Stimulated activated memory B cell treated with anti-CD40 and anti-IgM and Interleukin-4, amounts not matched to agents 10 μg/mL and 1 μg/mL and 100 μg/mL, for 72 hours (primary cell): ENCODE data around the gene GXYLT1.
"Not testable (repeated sequence)": the region's sequence is repeated elsewhere in the genome, so short reads cannot be mapped to it uniquely, and the experiment has no call there.

Experiments used
- ATAC-seq: fragments of 150-1000 bp; cut with Tn5 transposase; 2 replicates; pipeline ENCODE4 v1.10.0; 2021
- H3K27ac Mint-ChIP-seq: one replicate; pipeline ENCODE4 v1.8.0; 2022; ENCODE audit warnings: mild to moderate bottlenecking, mixed read lengths
- H3K27me3 Mint-ChIP-seq: one replicate; pipeline ENCODE4 v1.8.0; 2022; ENCODE audit warnings: mixed read lengths
- H3K36me3 Mint-ChIP-seq: one replicate; pipeline ENCODE4 v1.8.0; 2022; ENCODE audit warnings: mixed read lengths
- H3K4me1 Mint-ChIP-seq: one replicate; pipeline ENCODE4 v1.8.0; 2022; ENCODE audit warnings: mixed read lengths
- H3K4me3 Mint-ChIP-seq: one replicate; pipeline ENCODE4 v1.8.0; 2022; ENCODE audit warnings: mild to moderate bottlenecking, moderate library complexity, mixed read lengths
- H3K9me3 Mint-ChIP-seq: one replicate; pipeline ENCODE4 v1.8.0; 2022; ENCODE audit warnings: mixed read lengths

The GXYLT1 gene, protein sequence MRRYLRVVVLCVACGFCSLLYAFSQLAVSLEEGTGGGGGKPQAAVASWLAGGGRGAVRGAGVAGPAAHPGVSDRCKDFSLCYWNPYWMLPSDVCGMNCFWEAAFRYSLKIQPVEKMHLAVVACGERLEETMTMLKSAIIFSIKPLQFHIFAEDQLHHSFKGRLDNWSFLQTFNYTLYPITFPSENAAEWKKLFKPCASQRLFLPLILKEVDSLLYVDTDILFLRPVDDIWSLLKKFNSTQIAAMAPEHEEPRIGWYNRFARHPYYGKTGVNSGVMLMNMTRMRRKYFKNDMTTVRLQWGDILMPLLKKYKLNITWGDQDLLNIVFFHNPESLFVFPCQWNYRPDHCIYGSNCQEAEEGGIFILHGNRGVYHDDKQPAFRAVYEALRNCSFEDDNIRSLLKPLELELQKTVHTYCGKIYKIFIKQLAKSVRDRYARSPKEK

DNA sequence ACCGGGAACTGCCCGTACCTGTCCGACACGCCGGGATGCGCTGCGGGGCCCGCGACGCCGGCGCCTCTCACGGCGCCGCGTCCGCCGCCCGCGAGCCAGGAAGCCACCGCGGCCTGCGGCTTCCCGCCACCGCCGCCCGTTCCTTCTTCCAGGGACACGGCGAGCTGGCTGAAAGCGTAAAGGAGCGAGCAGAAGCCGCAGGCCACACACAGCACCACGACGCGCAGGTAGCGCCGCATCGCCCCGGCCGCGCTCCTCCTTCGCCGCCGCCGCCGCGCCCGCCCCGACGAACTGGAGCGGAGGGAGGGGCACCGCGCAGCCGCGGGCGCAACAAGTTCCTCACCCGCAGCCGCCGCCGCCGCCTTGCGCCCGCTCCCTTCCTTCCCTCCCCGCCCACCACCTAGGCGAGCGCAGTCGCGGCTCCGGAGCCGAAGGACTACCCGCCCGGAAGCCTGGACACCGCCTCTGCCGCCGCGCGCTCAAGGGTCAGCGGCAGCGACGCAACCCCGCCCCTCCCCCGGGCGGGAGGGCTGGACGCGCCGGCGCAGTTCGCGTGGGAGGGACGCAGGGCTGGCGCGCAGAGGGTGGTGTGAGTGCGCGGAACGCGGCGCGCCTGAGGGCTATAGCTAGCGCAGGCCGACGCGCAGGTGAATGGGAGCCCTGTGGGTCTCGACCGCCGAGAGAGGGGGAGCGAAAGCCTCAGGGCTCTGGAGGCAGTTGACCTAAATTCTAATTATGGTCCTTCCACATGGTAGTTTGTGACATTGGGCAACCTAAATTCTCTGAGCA is at the start of gene GXYLT1:
GXYLT1 (minus strand) TSS at position 467 of the 789 bp plus-strand sequence; CDS start at position 239, 228 bp downstream.
- peak within 1 kb of the TSS; percentile 84 for H3K27ac Mint-ChIP-seq
- no peaks in the 10 kb centered on the region for H3K36me3 Mint-ChIP-seq
- peak; percentile 95 for ATAC-seq
- no peaks in the 10 kb centered on the region for H3K27me3 Mint-ChIP-seq
- H3K9me3 Mint-ChIP-seq: no peaks in the 10 kb centered on the region
- peaks cover 34% of the 10 kb centered on the region for H3K4me1 Mint-ChIP-seq
- H3K4me3 Mint-ChIP-seq: peak within 1 kb of the TSS; percentile 98

DNA sequence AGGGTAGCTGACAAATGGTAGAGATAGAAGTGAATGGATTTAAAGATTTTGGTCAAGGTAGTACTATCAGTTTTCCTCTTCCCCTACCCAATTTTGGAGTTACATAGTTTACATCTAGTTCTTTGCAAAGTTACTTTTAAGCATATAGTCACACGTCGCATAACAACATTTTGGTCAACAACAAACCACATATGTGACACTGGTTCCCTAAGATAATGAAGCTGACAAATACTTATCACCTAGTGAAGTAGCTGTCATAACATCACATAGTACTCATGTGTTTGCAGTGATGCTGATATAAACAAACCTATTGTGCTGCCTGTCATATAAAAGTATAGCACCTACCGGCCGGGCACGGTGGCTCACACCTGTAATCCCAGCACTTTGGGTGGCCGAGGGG is 48.0 kb upstream of the GXYLT1 start:
- H3K4me3 Mint-ChIP-seq: no peak overlapping the region
- H3K4me1 Mint-ChIP-seq: peaks cover 19% of the 10 kb centered on the region
- no peak for ATAC-seq
- H3K9me3 Mint-ChIP-seq: no peaks in the 10 kb centered on the region
- peaks cover 28% of the 10 kb centered on the region for H3K36me3 Mint-ChIP-seq
- no peak overlapping the region for H3K27ac Mint-ChIP-seq
- H3K27me3 Mint-ChIP-seq: no peaks in the 10 kb centered on the region

DNA sequence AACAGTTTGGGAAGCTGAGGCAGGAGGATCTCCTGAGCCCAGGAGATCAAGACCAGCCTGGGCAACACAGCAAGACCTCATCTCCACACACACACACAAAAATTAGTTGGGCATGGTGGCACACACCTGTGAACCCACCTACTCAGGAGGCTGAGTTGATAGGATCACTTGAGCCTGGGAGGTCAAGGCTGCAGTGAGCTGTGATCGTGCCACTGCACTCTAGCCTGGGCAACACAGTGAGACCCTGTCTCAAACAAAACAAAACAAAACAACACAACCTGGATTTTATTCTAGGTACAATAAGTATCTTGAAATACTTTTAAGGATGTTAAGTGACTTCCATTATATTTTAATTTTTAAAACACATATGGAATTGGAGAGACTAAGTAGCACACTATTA is 47.6 kb upstream of the GXYLT1 start:
- no peaks in the 10 kb centered on the region for H3K9me3 Mint-ChIP-seq
- peaks cover 19% of the 10 kb centered on the region for H3K4me1 Mint-ChIP-seq
- H3K27me3 Mint-ChIP-seq: no peaks in the 10 kb centered on the region
- H3K36me3 Mint-ChIP-seq: peaks cover 28% of the 10 kb centered on the region
- H3K4me3 Mint-ChIP-seq: no peak overlapping the region
- ATAC-seq: no peak
- no peak overlapping the region for H3K27ac Mint-ChIP-seq

DNA sequence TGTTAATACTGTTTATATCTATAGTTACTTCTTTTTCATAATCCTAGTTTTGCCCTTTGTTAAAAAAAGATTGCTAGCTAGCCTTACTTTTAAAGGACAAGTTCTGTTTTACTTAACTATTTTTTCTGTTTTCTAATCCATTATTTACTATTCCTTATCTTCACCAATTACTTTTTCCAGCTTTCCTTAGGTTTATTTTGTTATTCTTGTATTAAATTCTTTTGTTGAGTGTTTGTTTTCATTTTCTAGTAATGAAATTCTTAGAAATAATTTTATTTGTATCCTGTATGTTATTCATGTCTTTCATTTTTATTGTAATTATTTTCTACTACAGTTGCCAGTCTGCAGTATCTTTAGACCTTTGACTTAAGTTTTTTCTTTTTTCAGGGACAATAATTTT is 45.7 kb upstream of the GXYLT1 start:
- Mint-ChIP-seq H3K36me3 (peaks cover 14% of the 10 kb centered on the region), H3K4me1 (peaks cover 21% of the 10 kb centered on the region), H3K4me3 (no peak overlapping the region), H3K27ac (no peak overlapping the region), H3K27me3 (no peaks in the 10 kb centered on the region), H3K9me3 (no peaks in the 10 kb centered on the region)
- ATAC-seq: no peak

DNA sequence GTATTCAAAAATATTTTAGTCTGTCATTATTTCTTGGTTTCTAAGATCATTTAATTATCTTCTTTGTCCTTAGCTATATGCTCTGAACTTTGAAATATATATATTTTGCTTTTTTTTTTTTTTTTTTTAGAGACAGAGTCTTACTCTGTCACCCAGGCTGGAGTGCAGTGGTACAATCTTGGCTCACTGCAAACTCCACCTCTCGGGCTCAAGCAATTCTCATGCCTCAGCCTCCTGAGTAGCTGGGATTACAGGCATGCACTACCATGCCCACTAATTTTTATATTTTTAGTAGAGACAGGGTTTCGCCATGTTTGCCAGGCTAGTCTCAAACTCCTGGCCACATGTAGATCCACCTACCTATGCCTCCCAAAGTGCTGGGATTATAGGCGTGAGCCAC is 43.6 kb upstream of the GXYLT1 start:
- ATAC-seq, H3K27me3 Mint-ChIP-seq, H3K9me3 Mint-ChIP-seq, H3K4me3 Mint-ChIP-seq, H3K27ac Mint-ChIP-seq: not testable (repeated sequence)
- Mint-ChIP-seq H3K36me3 (peaks cover 16% of the 10 kb centered on the region), H3K4me1 (peaks cover 19% of the 10 kb centered on the region)

DNA sequence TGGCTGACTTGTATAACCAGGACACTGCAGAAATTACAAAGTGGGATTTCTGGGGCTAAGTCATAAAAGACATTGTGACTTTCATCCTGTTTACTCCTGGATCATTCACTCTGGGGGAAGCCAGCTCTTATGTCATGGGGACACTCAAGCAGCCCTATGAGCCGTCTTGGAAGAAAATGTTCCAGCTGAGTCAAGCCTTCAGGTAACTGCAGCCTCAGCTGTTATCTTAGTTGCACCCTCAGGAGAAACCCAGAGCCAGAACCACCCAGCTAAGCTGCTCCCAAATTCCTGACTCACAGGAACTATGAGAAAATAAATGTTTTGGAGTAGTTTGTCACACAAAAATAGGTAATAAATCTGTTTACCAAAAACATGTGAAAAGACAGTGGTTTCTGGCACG is 43.1 kb upstream of the GXYLT1 start:
- Mint-ChIP-seq H3K27ac (no peak overlapping the region), H3K4me1 (peaks cover 24% of the 10 kb centered on the region), H3K9me3 (no peaks in the 10 kb centered on the region), H3K4me3 (no peak overlapping the region), H3K36me3 (peaks cover 20% of the 10 kb centered on the region), H3K27me3 (no peaks in the 10 kb centered on the region)
- no peak for ATAC-seq

DNA sequence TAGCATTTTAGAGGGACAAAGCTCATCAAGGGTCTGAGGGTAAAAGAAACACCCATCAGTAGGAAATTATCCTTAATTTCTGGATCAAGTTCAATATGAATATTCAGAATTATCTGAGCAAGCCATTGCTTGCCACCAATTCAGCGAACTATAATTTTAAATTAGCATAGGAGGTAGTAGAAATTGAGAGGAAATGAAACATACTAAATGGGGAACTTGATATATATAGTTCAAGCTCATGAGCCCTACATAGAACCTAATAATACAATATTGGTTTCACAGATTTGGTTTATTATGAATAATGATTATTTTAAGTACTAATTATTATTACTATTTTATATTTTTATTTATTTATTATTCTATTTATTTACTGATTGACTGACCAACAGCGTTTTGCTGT is 42.1 kb upstream of the GXYLT1 start:
- no peaks in the 10 kb centered on the region for H3K27me3 Mint-ChIP-seq
- H3K4me1 Mint-ChIP-seq: peaks cover 24% of the 10 kb centered on the region
- no peak overlapping the region for H3K27ac Mint-ChIP-seq
- peak; percentile 71 for ATAC-seq
- no peak overlapping the region for H3K4me3 Mint-ChIP-seq
- H3K9me3 Mint-ChIP-seq: no peaks in the 10 kb centered on the region
- H3K36me3 Mint-ChIP-seq: peaks cover 15% of the 10 kb centered on the region

DNA sequence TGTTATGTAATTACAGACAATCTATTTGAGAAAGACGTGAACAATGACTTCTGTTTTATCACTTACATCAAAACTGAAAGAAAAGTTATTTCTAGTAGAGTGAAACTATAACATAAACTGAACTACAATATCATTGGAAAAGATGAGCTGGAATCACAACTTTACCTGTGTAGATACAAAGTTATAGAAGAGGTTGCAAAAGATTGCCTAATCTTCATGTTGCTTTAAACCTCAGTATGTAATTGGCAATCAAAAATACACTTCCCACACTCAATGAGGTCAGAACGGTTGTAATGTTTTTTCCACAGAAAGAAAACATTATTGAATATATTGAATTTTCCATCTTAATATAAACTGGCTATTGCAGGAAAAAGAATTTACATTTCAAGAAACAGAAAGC is 37.7 kb upstream of the GXYLT1 start:
- H3K9me3 Mint-ChIP-seq: no peaks in the 10 kb centered on the region
- peaks cover 18% of the 10 kb centered on the region for H3K4me1 Mint-ChIP-seq
- no peak overlapping the region for H3K27ac Mint-ChIP-seq
- ATAC-seq: no peak
- peaks cover 26% of the 10 kb centered on the region for H3K36me3 Mint-ChIP-seq
- H3K27me3 Mint-ChIP-seq: no peaks in the 10 kb centered on the region
- H3K4me3 Mint-ChIP-seq: no peak overlapping the region

DNA sequence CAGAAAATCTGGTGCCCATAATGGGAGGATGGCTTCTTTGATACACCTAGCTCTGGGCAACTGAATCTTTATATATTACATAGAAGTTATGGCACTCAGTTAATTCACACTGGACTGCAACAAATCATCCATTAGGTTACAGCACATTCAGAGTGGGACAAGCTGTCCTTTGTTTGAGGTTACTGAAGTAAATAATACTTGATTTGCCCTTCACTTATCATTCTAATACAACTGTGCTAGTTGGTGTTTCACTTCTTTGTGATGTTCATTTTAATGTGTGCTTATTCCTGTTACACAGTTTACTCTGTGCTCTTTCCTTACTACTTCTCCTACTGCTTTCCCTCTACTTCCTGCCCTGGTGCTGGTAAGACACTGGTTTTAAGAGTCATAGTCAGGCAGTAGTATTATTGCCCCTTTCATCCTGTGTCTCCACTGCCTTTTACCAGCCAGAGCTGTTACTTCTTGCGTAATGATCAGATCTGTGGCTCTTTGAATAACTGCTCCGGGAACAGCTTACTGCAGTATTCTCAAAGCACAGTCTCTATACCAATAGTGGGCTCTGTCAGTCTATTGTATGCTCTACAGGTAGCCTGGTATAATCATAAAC is 36.4 kb upstream of the GXYLT1 start:
- Mint-ChIP-seq H3K27me3 (no peaks in the 10 kb centered on the region), H3K4me3 (no peak overlapping the region), H3K36me3 (peaks cover 39% of the 10 kb centered on the region), H3K27ac (no peak overlapping the region), H3K4me1 (peaks cover 24% of the 10 kb centered on the region), H3K9me3 (peaks cover 4% of the 10 kb centered on the region)
- no peak for ATAC-seq

DNA sequence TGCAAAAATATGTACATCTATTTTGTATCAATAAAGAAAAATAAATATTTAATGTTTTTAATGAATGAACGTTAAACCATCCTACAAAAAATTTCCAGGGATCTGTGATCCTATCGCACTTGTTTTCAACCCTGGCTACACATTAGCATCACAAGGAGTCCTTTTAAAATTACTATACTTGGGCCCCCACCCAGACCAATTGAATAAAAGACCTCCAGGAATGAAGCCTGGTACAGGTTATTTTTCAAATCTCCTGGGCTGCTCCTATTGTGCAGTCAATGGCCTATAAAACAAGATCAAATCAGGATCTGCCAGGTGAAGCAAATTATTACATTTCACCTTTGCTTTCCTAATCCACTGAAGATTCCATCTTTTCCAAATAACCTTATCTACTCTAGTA is 33.4 kb upstream of the GXYLT1 start:
- Mint-ChIP-seq H3K9me3 (peaks cover 4% of the 10 kb centered on the region), H3K36me3 (peaks cover 45% of the 10 kb centered on the region), H3K4me1 (peaks cover 41% of the 10 kb centered on the region), H3K27me3 (no peaks in the 10 kb centered on the region), H3K27ac (peak overlapping the region; percentile 58), H3K4me3 (no peak overlapping the region)
- no peak for ATAC-seq

DNA sequence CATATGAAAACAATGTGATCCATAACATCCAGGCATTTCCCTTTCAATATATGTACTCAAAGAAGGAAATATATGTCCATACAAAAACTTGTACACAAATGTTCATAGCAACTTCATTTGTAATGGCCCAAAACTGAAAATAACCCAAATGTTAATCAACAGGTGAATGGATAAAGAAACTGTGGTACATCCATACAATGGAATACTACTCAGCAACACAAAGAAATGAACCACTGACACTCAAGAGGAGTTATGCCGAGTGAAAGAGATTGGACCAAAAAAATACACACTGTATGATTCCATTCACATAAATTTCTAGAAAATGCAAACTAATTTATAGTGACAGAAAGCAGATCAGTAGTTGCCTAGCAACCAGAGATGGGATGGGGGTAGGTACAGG is 30.3 kb upstream of the GXYLT1 start:
- Mint-ChIP-seq H3K27ac (no peak overlapping the region), H3K36me3 (peaks cover 37% of the 10 kb centered on the region), H3K4me1 (peaks cover 45% of the 10 kb centered on the region), H3K4me3 (no peak overlapping the region), H3K9me3 (peaks cover 4% of the 10 kb centered on the region), H3K27me3 (no peaks in the 10 kb centered on the region)
- no peak for ATAC-seq

DNA sequence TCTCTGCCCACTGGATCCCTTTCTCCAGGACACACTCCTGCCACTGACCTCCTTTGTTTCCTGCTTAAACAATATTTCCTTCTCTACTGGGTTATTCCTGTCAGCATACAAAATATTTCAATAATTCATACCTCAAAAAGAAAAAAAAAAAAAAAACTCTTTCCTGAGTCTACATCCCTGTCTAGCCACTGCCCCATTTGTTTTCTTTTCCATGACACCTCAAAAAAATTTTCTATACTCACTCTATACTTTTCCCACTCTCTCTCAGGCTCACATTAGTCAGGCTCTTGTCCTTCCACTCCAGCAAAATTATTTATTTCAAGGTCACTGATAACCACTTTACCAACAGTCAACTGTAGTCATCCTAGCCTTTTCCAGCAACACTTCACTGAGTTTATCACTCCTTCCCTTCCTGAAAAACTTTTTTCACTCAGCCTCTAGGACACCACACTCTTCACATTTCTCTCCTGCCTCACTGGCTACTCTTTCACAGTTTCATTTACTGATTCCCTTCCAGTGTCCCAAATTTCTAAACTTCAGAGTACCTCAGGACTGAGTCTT is 29.4 kb upstream of the GXYLT1 start:
- H3K27ac Mint-ChIP-seq: no peak overlapping the region
- peaks cover 4% of the 10 kb centered on the region for H3K9me3 Mint-ChIP-seq
- no peak for ATAC-seq
- H3K4me1 Mint-ChIP-seq: peaks cover 45% of the 10 kb centered on the region
- no peaks in the 10 kb centered on the region for H3K27me3 Mint-ChIP-seq
- no peak overlapping the region for H3K4me3 Mint-ChIP-seq
- H3K36me3 Mint-ChIP-seq: peaks cover 39% of the 10 kb centered on the region

DNA sequence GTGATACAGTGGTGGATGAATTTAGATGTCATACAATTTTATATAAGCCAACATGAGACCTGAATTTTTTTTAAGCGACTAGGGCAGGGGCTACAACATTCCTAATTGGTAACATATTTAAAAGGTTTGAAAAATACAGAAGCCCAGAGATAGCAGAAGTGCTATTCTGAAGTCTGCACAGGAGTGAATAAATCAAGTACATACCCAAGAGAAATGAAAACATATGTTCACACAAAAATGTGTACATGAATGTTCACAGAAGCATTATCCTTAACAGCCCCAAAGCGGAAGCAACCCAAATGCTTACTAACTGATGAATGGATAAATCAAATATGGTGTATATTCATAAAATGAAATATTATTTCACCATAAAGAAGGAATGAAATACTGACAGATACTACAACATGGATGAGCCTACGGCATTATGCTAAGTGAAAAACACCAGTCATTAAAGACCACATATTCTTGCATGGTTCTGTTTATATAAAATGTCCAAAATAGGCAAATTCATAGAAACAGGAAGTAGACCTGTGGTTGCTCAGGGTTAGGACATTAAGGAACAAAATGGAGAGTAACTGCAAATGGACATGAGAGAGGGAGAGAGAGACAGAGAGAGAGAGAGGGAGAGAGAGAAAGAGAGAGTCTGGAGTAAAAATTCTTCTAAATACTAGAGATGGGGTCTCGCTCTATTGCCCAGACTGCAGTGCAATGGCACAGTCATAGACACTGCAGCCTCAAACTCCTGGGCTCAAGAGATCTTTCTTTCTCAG is 28.0 kb upstream of the GXYLT1 start:
- H3K27ac Mint-ChIP-seq: no peak overlapping the region
- H3K9me3 Mint-ChIP-seq: peaks cover 4% of the 10 kb centered on the region
- H3K4me1 Mint-ChIP-seq: peaks cover 42% of the 10 kb centered on the region
- no peak for ATAC-seq
- H3K4me3 Mint-ChIP-seq: no peak overlapping the region
- peaks cover 40% of the 10 kb centered on the region for H3K36me3 Mint-ChIP-seq
- H3K27me3 Mint-ChIP-seq: no peaks in the 10 kb centered on the region

DNA sequence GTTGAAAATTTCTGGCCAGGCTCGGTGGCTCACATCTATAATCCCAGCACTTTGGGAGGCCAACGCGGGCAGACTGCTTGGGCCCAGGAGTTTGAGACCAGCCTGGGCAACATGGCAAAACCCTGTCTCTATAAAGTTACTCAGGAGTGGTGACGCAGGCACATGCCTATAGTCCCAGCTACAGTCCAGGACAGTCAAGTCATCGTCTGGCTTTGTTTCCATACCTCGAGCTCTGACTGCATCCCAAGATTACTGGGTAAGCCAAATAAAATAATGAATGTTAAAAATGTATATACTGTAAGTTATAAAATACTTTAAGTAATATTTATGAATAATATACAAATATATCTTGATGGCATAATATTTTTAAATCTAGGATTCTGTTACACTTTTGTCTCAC is 23.0 kb upstream of the GXYLT1 start:
- H3K9me3 Mint-ChIP-seq: no peaks in the 10 kb centered on the region
- peaks cover 16% of the 10 kb centered on the region for H3K4me1 Mint-ChIP-seq
- H3K27ac Mint-ChIP-seq: no peak overlapping the region
- no peak overlapping the region for H3K4me3 Mint-ChIP-seq
- peaks cover 9% of the 10 kb centered on the region for H3K36me3 Mint-ChIP-seq
- H3K27me3 Mint-ChIP-seq: no peaks in the 10 kb centered on the region
- no peak for ATAC-seq

DNA sequence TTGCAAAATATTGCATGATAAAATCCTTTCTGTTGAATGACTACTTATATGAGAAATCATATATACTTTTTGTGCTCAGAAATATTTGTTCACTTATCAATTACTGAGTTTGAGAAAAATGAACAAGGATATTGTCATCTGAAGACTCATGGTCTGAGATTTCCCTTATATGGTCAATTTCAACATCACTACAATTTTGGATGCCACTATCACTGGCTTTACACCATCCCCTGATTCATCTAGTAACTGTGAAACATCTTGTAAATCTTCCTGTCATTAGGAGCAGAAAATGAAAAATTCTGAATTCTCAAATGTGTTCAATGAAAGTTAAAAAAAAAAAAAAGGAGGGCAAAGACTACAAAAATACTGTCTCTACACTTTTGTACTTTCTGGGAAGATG is 21.8 kb upstream of the GXYLT1 start:
- Mint-ChIP-seq H3K4me3 (no peak overlapping the region), H3K36me3 (peaks cover 19% of the 10 kb centered on the region), H3K4me1 (peaks cover 20% of the 10 kb centered on the region), H3K27me3 (no peaks in the 10 kb centered on the region), H3K9me3 (no peaks in the 10 kb centered on the region), H3K27ac (no peak overlapping the region)
- no peak for ATAC-seq
